Osteoblast (primary cell): ENCODE data around the gene CD52. TPM values are rescaled to one million over a fixed set of nuclear protein-coding genes. Genes with fewer than 3 reads are reported as not detected.

Experiments used
- DNase-seq: peaks from one replicate; pipeline ENCODE4 v3.0.0; 2011; ENCODE audit warnings: low spot score, mixed read lengths; ENCODE audit not compliant: insufficient read length; ENCODE audit errors: missing footprints
- H2AFZ ChIP-seq: 2 replicates; pipeline ENCODE4 v1.6.0; 2011; ENCODE audit warnings: mild to moderate bottlenecking, low read length
- H3K27ac ChIP-seq: 2 replicates; pipeline ENCODE4 v1.5.1; 2011; ENCODE audit warnings: mild to moderate bottlenecking, low read depth, low read length, moderate library complexity
- H3K27me3 ChIP-seq: 2 replicates; pipeline ENCODE4 v1.6.0; 2012; ENCODE audit warnings: mild to moderate bottlenecking, control low read depth, inconsistent platforms, low read length, moderate library complexity; ENCODE audit not compliant: insufficient read depth
- H3K36me3 ChIP-seq: 2 replicates; pipeline ENCODE4 v1.5.1; 2011; ENCODE audit warnings: mild to moderate bottlenecking, low read length, control low read depth, moderate library complexity; ENCODE audit not compliant: insufficient read depth
- H3K4me1 ChIP-seq: 2 replicates; pipeline ENCODE4 v1.5.1; 2011; ENCODE audit warnings: mild to moderate bottlenecking, low read length, control low read depth, moderate library complexity; ENCODE audit not compliant: insufficient read depth
- H3K4me2 ChIP-seq: 2 replicates; pipeline ENCODE4 v1.6.0; 2011; ENCODE audit warnings: mild to moderate bottlenecking, low read length; ENCODE audit not compliant: insufficient read depth
- H3K4me3 ChIP-seq: fragments of 200-600 bp; sonication (generic); 3 replicates; pipeline ENCODE4 v1.5.1; 2012; ENCODE audit warnings: mild to moderate bottlenecking, low read length, inconsistent platforms; ENCODE audit not compliant: insufficient read depth
- H3K79me2 ChIP-seq: 2 replicates; pipeline ENCODE4 v1.6.0; 2012; ENCODE audit warnings: mild to moderate bottlenecking, low read length, control low read depth, inconsistent platforms; ENCODE audit not compliant: insufficient read depth
- H3K9me3 ChIP-seq: 2 replicates; pipeline ENCODE4 v1.5.1; 2011; ENCODE audit warnings: low read depth, low read length, control low read depth
- H4K20me1 ChIP-seq: 2 replicates; pipeline ENCODE4 v1.6.0; 2012; ENCODE audit warnings: mild to moderate bottlenecking, low read length, control low read depth; ENCODE audit not compliant: insufficient read depth
- total RNA-seq: library from RNA; depleted of rRNA; stranded (reverse); fragments of >200 nt; gene quantifications from 2 replicates; pipeline ENCODE4 v1.2.3, GENCODE V29; 2012
- TF ChIP-seq, protein P1 (sequence below): IDR thresholded peaks from 2 replicates; pipeline ENCODE4 v1.5.1; 2011; ENCODE audit warnings: mild to moderate bottlenecking, low read depth, low read length, moderate library complexity; ENCODE audit errors: extremely low read depth

CD52 gene
- total RNA-seq, 1 donor: not detected

DNA sequence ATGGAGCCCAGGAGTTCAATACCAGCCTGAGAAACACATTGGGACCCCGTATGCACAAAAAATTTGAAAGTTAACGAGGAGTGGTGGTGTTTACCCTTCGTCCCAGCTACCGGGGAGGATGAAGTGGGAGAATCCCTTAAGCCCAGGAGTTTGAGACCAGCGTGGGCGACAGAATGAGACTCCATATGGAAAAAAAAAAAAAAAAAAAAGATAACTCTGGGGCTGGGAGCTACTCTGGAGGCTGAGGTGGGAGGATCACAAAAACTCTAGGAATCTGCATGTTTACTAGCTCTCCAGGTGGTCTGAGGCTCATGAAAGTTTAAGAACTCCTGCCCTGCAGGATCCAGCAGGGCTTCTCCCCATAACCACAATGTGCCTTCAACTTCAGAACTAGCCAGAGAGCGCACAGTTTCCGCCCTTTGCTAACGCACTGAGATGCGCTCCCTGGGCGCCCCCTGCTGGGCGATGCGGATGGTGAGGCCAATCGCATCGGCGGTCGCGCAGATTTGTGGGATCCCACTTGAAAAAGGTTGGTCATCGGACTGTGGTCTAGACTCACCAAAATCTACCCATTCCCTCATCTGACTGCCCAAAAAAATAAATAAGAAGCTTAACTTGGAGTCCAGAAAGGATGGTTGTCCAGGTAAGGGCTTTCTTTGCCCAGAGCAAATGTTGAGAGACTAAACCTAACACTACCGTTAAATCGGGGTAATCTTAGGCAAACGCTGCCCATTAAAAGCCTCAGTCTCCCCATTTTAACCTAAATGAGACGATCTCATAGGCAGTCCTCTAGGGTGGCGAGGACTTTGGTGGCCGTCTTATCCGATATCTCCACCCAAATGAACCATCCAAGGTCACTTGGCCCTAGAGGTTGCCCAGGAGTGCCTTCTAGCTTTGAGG, 46.0 kb downstream of the CD52 start:
- Histone ChIP-seq H3K4me2 (no peak overlapping the region), H3K9me3 (no peaks in the 10 kb centered on the region), H3K27ac (no peak overlapping the region), H3K36me3 (no peaks in the 10 kb centered on the region), H2AFZ (no peak overlapping the region), H4K20me1 (no peaks in the 10 kb centered on the region), H3K4me3 (no peak overlapping the region), H3K4me1 (no peaks in the 10 kb centered on the region), H3K79me2 (no peaks in the 10 kb centered on the region), H3K27me3 (peaks cover 44% of the 10 kb centered on the region)
- TF ChIP-seq, protein P1, sequence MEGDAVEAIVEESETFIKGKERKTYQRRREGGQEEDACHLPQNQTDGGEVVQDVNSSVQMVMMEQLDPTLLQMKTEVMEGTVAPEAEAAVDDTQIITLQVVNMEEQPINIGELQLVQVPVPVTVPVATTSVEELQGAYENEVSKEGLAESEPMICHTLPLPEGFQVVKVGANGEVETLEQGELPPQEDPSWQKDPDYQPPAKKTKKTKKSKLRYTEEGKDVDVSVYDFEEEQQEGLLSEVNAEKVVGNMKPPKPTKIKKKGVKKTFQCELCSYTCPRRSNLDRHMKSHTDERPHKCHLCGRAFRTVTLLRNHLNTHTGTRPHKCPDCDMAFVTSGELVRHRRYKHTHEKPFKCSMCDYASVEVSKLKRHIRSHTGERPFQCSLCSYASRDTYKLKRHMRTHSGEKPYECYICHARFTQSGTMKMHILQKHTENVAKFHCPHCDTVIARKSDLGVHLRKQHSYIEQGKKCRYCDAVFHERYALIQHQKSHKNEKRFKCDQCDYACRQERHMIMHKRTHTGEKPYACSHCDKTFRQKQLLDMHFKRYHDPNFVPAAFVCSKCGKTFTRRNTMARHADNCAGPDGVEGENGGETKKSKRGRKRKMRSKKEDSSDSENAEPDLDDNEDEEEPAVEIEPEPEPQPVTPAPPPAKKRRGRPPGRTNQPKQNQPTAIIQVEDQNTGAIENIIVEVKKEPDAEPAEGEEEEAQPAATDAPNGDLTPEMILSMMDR: peak; percentile 98
- DNase-seq: peak; percentile 96

DNA sequence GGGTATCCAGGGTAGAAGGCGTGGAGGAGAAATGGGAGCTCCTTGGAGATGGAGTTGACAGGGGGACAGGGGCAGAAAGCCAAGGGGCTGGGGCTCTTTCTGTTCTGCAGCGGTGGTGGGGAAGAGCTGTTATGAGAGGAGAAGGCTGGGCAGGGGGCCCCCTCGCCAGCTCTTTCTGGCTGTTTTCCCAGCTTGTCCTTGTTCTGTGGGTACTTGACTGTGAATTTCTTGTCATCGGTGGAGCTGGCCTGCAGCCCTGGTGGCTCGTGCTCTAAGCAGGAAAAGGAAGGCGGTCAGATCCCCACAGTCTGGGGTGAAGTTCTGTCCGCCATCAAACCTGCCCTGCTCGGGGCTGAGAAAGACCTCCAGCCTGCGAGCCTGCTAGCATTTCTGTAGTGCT, 47.2 kb downstream of the CD52 start:
- no peak for DNase-seq
- no peaks in the 10 kb centered on the region for H3K9me3 ChIP-seq
- H3K4me3 ChIP-seq: no peak overlapping the region
- TF ChIP-seq, protein P1: no peak
- peaks cover 32% of the 10 kb centered on the region for H3K27me3 ChIP-seq
- H3K79me2 ChIP-seq: no peaks in the 10 kb centered on the region
- H3K36me3 ChIP-seq: no peaks in the 10 kb centered on the region
- H4K20me1 ChIP-seq: no peaks in the 10 kb centered on the region
- H3K4me2 ChIP-seq: no peak overlapping the region
- no peak overlapping the region for H2AFZ ChIP-seq
- H3K4me1 ChIP-seq: no peaks in the 10 kb centered on the region
- H3K27ac ChIP-seq: no peak overlapping the region

DNA sequence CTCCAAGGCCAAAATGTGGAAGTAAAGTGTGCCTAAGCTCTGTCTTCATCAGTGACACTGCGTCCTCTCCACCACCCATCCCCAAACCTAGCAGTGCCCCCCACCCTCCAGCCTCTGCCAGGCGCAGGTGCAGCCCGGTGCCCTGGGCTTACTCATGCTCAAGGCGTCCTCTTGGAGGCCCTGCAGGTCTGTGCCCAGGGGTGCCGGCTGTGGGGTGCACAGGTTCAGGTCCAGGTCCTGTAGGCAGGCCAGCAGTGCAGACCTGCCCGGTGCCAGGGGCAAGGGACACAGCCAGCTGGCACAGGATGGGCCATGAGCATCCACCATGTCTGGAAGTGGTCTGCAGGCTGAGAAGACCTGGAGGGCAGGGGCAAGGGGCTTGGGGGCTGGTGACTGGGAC, 49.7 kb downstream of the CD52 start:
- no peak for DNase-seq
- Histone ChIP-seq H4K20me1 (no peaks in the 10 kb centered on the region), H3K4me2 (no peak overlapping the region), H3K36me3 (no peaks in the 10 kb centered on the region), H3K4me3 (no peak overlapping the region), H2AFZ (no peak overlapping the region), H3K27ac (no peak overlapping the region), H3K9me3 (no peaks in the 10 kb centered on the region), H3K27me3 (peaks cover 11% of the 10 kb centered on the region), H3K79me2 (no peaks in the 10 kb centered on the region), H3K4me1 (no peaks in the 10 kb centered on the region)
- TF ChIP-seq, protein P1: no peak

DNA sequence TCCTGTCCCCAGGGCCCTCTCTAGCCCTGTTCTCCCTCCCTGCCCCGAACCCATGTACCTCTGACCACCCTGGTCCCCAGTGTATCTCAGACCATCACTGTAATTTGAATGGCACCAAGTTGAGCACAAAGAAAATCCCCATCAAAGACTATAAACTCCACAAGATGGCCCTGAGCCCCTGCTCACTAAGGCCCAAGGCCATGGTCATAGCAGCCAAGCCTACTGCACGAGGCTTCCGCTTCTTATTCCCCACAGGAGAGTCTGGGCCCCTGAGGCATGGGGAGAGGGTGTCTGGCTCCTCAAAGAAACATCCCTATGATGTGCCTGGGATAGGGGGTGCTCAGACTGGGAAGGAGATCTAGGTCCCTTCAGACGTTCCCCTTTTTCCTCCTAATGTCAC, 50.2 kb downstream of the CD52 start:
- Histone ChIP-seq H3K4me1 (no peaks in the 10 kb centered on the region), H3K27me3 (peaks cover 11% of the 10 kb centered on the region), H3K9me3 (no peaks in the 10 kb centered on the region), H3K4me3 (no peak overlapping the region), H3K36me3 (no peaks in the 10 kb centered on the region), H4K20me1 (no peaks in the 10 kb centered on the region), H2AFZ (no peak overlapping the region), H3K4me2 (no peak overlapping the region), H3K27ac (no peak overlapping the region), H3K79me2 (no peaks in the 10 kb centered on the region)
- TF ChIP-seq, protein P1: no peak
- no peak for DNase-seq
